NCI-H446 treated with DMSO at 0.1 percent for 48 hours (cell line): Measurements from ENCODE around the gene ERN1.

Experiments used
- DNase-seq: peaks from one replicate; lab custom pipeline; 2025; lab: John Stamatoyannopoulos, UW

Gene ERN1

DNA sequence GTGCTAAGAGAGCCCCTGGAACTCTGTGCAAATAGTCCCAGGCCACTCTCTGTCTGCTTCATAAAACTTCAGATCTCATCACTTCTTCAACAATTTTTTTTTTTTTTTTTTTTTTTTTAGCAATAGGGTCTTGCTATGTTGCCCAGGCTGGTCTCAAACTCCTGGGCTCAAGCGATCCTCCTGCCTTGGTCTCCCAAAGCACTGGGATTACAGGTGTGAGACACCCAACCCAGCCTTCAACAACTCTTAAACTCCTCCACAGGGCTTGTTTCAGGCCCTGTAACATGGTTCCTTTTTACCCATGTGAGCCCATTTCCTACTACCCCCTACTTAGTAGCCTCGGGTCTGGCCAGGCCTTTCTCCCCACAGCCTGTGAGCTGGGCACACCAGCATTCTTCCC is 70.2 kb downstream of the ERN1 start:
- no peak for DNase-seq

- DNase-seq, result no peak
These were observed 71.3 kb downstream of the ERN1 start for GRCh38 chr17:64058621-64059020.

GRCh38 chr17:64057701-64058263 is 72.2 kb downstream of the ERN1 start:
- no peak for DNase-seq

DNA sequence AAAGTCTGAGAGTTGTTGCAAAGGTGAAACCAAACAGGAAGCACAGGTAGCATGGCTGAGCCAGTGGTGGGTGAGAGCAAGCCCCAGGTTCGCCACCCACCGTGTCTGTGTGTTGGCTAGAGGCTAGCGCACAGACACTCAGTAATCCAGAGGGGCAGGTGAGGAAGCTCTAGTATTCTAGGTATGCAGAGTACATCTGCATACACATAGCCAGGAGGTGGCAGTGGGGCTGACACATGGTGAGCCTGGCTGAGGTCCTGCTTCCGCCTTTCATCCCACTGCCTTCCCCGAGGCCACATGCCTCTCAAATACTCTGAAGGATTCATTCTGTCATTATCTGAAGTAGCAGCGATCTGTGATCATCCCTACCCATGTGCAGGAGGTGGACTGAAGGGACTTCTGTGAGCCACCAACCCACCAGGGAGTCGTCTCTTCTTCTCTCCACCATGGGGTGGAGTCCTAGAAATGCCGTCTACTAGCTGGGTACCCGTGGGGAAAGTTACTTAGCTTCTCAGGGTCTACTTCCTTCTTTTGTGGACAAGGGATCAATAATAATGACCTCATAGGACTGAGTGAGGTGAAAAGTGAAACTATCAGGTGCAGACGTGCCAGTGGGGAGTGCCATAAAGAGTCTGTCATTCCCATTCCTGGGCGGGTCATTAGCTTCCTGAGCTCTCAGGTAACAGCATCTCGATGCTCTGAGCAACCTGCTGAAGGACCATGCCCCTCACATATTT is 73.5 kb downstream of the ERN1 start:
- no peak for DNase-seq

GRCh38 chr17:64055183-64056142 is 74.5 kb downstream of the ERN1 start:
- no peak for DNase-seq

DNA sequence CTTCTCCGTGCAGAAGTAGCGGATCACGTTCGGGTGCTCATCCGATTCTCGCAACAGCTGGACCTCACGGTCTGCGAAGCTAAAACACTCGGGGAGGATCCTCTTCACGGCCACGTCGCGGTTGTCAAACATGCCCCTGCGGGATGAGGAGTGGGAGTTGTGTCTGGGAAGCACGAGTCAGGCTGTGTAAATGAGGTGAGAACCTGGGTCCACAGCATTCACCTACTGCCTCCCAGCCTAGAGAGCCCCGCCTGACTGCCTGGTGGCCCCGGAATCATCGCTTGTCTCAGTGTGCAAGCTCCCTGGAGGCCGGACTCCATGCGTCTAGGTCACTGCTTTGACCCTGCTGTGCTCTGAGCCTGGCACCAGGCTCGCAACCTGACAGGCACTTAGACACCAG is 75.6 kb downstream of the ERN1 start:
- no peak for DNase-seq

DNA sequence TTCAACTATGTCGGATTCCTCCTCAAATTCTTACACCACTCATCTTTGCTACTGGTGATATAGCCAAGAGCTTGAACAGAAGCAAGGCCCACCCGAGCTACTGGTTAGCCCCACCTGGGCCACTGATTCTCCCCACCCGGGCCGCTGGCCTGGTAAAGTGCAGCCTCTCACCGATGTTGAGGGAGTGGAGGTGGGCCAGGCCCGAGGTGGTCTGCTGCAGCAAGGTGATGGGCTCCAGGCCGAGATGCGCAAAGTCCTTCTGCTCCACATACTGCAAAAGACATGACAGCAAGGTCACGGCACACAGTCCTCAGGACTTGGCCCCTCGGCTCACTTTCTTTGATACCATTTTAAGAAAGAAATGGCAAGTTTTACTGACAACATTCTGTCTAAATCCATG is 76.8 kb downstream of the ERN1 start:
- DNase-seq, result no peak

DNA sequence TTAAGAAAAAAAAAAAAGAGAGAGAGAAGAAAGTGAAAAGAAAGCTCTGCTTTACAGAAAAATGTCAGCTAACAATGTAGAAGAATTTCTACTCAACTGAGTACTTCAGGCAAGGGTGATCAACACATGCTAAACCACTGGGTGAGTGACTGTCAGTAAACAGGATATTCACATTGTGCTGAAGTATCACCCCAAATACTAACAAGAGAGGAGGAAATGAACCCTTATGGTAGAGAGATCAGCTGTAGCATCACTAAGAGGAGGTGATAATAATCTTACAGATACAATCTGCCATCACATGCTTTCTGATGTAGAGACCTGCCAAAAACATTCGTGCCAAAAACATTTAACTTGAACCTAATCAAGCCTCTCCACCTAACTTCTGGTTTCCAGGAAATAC is 78.8 kb downstream of the ERN1 start:
- DNase-seq, result no peak

DNA sequence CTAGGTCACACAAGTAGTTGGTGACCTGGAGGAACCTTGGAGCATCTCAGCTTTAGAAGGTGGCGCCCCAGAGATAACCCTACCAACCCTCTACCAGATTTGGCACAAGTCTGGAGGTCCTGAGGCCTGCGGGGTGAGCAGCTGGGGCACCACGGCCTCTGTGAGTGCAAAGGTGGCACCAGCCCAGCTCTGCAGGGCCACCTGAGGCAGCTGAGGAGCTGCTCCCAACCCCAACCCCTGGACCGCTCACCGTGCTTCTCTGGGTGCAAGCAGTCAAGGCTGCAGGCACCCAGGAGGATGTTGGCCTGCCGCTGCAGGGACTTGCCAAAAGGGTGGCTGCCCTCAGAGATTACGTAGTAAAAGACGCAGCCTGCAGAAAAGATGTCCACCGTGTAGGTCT is 81.1 kb downstream of the ERN1 start:
- no peak for DNase-seq

GRCh38 chr17:64045176-64045575 is 84.8 kb downstream of the ERN1 start:
- no peak for DNase-seq

GRCh38 chr17:64042700-64043485 is 87.1 kb downstream of the ERN1 start:
- no peak for DNase-seq

GRCh38 chr17:64041912-64042311 is 88.0 kb downstream of the ERN1 start:
- no peak for DNase-seq

DNA sequence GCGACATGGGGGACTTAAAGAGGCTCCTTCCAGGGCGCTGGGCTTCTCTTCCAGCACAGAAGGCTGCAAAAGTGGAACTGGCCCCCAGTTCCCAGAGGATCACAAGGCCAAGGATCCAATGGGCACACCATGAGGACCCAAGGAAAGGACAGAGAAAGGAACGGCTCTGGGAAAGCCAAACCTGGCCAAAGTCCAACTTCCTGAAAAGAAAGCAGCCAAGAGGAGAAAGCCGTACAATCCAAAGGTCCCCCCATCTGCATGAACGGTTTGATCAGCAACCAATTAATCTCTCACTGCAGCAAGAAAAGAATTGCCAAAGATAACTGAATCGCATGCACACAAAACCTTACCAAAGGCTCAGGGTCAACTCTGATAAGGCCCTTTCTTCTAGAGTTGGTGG is 89.7 kb downstream of the ERN1 start:
- no peak for DNase-seq

- no peak for DNase-seq
These were observed 90.9 kb downstream of the ERN1 start for GRCh38 chr17:64039106-64039400.

DNA sequence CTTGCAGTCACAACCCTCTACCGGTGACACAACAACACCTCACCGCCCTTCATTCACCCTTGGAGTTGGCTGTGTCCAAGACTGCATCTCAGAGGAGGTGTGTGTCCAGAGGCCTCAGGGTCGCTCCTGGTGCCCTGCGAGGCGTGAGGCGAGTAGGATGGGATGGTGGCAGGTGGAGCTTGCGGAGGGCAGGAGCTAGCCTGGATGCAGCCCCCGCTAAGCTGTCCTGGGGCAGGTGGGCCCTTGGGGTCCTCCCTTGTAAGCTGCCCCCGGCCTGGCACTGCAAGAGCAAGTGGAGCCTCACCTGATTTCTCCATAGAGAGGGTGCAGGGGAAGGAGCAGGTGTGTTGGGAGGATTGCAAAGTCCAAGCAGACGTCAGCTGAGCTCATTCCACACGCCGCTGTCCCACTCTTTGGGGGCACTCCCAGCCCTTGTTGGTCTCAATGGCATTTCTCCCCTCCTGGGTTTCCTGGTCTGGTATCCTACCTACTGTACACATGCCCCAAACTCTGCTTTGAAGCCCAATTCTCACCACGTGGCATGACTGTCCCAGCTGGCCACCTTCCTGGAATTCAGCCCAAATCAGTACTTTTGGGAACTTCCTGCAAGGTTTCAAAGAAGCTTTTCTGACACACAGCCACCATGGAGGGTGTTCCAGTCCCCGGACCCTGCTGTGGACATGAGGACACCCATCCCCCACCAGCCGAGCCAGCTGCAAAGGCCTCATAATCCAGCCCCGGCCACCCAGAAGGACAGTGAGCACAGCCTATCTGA is 91.4 kb downstream of the ERN1 start:
- no peak for DNase-seq

DNA sequence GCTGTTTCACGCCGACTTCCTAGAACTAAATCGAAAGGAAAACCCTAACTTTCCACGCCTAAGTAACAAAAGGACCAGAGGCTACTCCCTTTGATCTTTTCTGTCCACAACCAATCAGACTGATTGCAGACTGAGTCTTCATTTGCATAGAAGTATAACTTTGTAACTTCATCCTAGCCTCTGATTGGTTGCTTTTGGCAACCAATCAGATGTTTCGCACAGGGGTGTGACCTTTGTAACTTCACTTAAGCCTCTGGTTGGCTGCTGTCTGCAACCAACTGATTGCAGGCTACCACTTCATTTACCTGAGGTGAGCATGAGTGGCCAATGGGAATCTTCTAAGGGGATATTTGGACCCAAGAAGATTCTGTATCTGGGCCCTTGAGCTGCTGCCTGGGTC is 92.1 kb downstream of the ERN1 start:
- no peak for DNase-seq

- no peak for DNase-seq
These were observed 92.8 kb downstream of the ERN1 start for GRCh38 chr17:64037180-64037579.

GRCh38 chr17:64036198-64036922 is 93.6 kb downstream of the ERN1 start:
- no peak for DNase-seq

DNA sequence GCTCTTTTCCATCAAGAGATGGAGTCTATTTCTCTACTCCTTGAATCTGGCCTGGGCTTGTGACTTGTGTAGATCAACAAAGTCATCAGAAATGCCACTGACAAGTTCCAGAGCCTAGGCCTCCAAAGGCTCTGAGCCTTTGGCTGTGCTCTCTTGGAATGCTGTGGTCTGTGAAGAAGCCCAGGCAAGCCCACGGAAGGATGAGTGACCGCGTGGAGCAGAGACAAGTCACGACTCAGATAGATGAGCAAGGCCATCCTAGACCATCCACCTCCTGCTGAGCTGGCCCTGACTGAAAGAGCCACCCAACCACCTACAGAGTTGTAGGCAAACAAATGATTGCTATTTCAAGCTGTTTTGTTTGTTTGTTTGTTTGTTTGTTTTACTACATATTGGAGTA is 97.9 kb downstream of the ERN1 start:
- DNase-seq, result no peak

DNA sequence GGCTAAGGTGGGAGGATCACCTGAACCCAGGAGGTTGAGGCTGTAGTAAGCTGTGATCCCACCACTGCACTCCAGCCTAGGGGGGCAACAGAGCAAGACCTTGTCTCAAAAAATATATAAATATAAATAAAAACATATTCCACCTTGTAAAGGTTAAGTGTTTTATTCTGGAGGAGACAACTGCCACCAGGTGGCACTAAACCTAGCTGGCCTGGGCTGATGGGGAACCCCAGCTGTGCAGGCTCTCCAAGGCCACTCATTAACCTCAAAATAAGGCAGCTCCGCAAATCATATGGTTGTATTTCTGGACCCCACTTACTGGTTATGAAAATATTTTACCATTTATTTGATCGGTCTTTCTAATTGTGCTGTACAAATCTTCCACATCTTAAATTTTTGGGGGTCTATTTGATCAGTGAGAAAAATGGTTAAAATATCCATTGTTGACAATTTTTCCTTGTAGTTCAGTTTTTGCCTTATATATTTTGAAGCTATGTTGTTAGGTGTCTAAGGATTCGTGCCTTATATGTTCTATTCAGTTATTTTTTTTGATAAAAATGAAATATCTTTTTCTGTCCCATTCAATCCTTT is 101.0 kb downstream of the ERN1 start:
- no peak for DNase-seq
